GM19043 (cell line): ENCODE measurements around the gene ZNF511.
A peak's percentile ranks its signal among the peaks of the same experiment; 100 is the strongest.

Experiments
- ATAC-seq: cut with Tn5 transposase; IDR thresholded peaks from one replicate; pipeline ENCODE4 v1.9.1; 2021; ENCODE audit warnings: low read depth; ENCODE audit not compliant: unreplicated experiment

The ZNF511 gene

GRCh38 chr10:133274751-133275683 is 33.7 kb upstream of the ZNF511 start:
- ATAC-seq: peak; percentile 48

- no peak for ATAC-seq
Measured at GRCh38 chr10:133275684-133276092, 33.0 kb upstream of the ZNF511 start.

- no peak for ATAC-seq
Measured at GRCh38 chr10:133276100-133276434, 32.6 kb upstream of the ZNF511 start.

GRCh38 chr10:133276435-133277201 is 32.1 kb upstream of the ZNF511 start, which contains the start of gene ADAM8:
Gene ADAM8, minus strand, starts transcription at chr10:133276868. Its CDS starts 51 bp downstream, at chr10:133276817.
- peak; percentile 43 for ATAC-seq

- no peak for ATAC-seq
Measured at GRCh38 chr10:133277277-133277992, 31.3 kb upstream of the ZNF511 start.

GRCh38 chr10:133277993-133278576 is 30.6 kb upstream of the ZNF511 start:
- no peak for ATAC-seq

GRCh38 chr10:133278577-133279265 is 30.0 kb upstream of the ZNF511 start:
- peak; percentile 52 for ATAC-seq

- ATAC-seq: no peak
Measured at GRCh38 chr10:133279326-133280226, 29.1 kb upstream of the ZNF511 start.

- ATAC-seq: no peak
Measured at GRCh38 chr10:133280391-133281059, 28.2 kb upstream of the ZNF511 start.

- no peak for ATAC-seq
Measured at GRCh38 chr10:133281084-133281483, 27.6 kb upstream of the ZNF511 start.

- ATAC-seq: no peak
Measured at GRCh38 chr10:133281628-133282372, 26.9 kb upstream of the ZNF511 start.

GRCh38 chr10:133282846-133283390 is 25.8 kb upstream of the ZNF511 start:
- no peak for ATAC-seq

- no peak for ATAC-seq
Measured at GRCh38 chr10:133283931-133284330, 24.8 kb upstream of the ZNF511 start.

- ATAC-seq: no peak
Measured at GRCh38 chr10:133285217-133285616, 23.5 kb upstream of the ZNF511 start.

- ATAC-seq: no peak
Measured at GRCh38 chr10:133286366-133286765, 22.3 kb upstream of the ZNF511 start.

- no peak for ATAC-seq
Measured at GRCh38 chr10:133287832-133288500, 20.7 kb upstream of the ZNF511 start.

- no peak for ATAC-seq
Measured at GRCh38 chr10:133289761-133290160, 19.0 kb upstream of the ZNF511 start.
